HCT116 (cell line): Measurements from ENCODE around the gene TRAPPC12. TPM values are rescaled to one million over a fixed set of nuclear protein-coding genes. Genes with fewer than 3 reads are reported as not detected.

Experiments used
- ATAC-seq: fragments of 200-7000 bp; cut with Tn5 transposase; 2 replicates; pipeline ENCODE4 v1.9.1; 2020; ENCODE audit warnings: mild to moderate bottlenecking, moderate library complexity
- BruUV-seq: library from RNA; stranded (reverse); fragments of 400-500 nt; replicated peaks from 2 replicates; lab custom pipeline; 2021; lab: Mats Ljungman, UMichigan
- CTCF ChIA-PET: fragments of 300-600 bp; sonication (Branson Sonifier 250); formaldehyde crosslinking; loops from one replicate; lab custom pipeline; 2021; ENCODE audit warnings: antibody characterized with exemption; lab: Charles Lee
- POLR2A ChIA-PET: fragments of 300-600, 350-600 bp; sonication (Branson Sonifier 250); formaldehyde crosslinking; loops from one replicate; lab custom pipeline; 2021; ENCODE audit warnings: antibody characterized with exemption; lab: Charles Lee
- RAD21 ChIA-PET, 2 experiments: fragments of 300-600 bp; sonication (Branson Sonifier 250); formaldehyde crosslinking; loops; one replicate each; lab custom pipeline; 2023; ENCODE audit warnings: low total read pairs in 2 of 2; ENCODE audit not compliant: uncharacterized antibody in 2 of 2, unreplicated experiment in 2 of 2, low non-redundant PET in 1 of 2; lab: Charles Lee
- DNase-seq: peaks from one replicate; pipeline ENCODE4 v3.0.0-alpha.2; 2010; ENCODE audit warnings: low read depth, low spot score
- H2AFZ ChIP-seq: fragments of 200-600 bp; shearing (Covaris generic), sonication (generic); 2 replicates; pipeline ENCODE4 v1.6.1; 2017; ENCODE audit warnings: low read depth, mixed run types, mixed read lengths, antibody characterized with exemption, low read length; ENCODE audit not compliant: poor library complexity, severe bottlenecking
- H3K27ac ChIP-seq: 2 replicates; pipeline ENCODE4 v1.5.1; 2012; ENCODE audit warnings: low read depth, low read length
- H3K27me3 ChIP-seq: fragments of 200-600 bp; sonication (generic); 2 replicates; pipeline ENCODE4 v1.6.1; 2016; ENCODE audit warnings: mixed run types, low read length, mixed read lengths; ENCODE audit not compliant: insufficient read depth
- H3K36me3 ChIP-seq, 2 experiments: fragments of 200-500 bp in 1 of 2; fragments of 200-600 bp in 1 of 2; sonication (Bioruptor generic) in 1 of 2; sonication (generic) in 1 of 2; 2 replicates each; pipeline versions ENCODE4 v1.5.1 to v1.6.1; 2014 to 2016; ENCODE audit warnings: low read length in 2 of 2, inconsistent platforms in 1 of 2, mixed read lengths in 1 of 2, mixed run types in 1 of 2; ENCODE audit not compliant: insufficient read depth in 2 of 2, control insufficient read depth in 1 of 2
- H3K4me1 ChIP-seq, 2 experiments: fragments of 200-600 bp in 1 of 2; sonication (generic) in 1 of 2; 2 replicates each; pipeline versions ENCODE4 v1.5.1 to v1.6.1; 2012 to 2017; ENCODE audit warnings: low read length in 2 of 2, inconsistent platforms in 1 of 2, mild to moderate bottlenecking in 1 of 2, mixed read lengths in 1 of 2, mixed run types in 1 of 2, moderate library complexity in 1 of 2; ENCODE audit not compliant: insufficient read depth in 2 of 2, control insufficient read depth in 1 of 2
- H3K4me2 ChIP-seq: fragments of 200-600 bp; sonication (generic); 2 replicates; pipeline ENCODE4 v1.6.1; 2017; ENCODE audit warnings: mixed run types, low read length, mixed read lengths
- H3K4me3 ChIP-seq, 2 experiments: fragments of 200-600 bp in 1 of 2; sonication (generic) in 1 of 2; replicated peaks in 1 of 2; 2 replicates each; pipeline ENCODE4 v1.5.1; 2011 to 2016; ENCODE audit warnings: low read length in 2 of 2, control low read depth in 1 of 2, low read depth in 1 of 2, mild to moderate bottlenecking in 1 of 2, mixed read lengths in 1 of 2, mixed run types in 1 of 2
- H3K79me2 ChIP-seq: fragments of 200-600 bp; sonication (generic); 2 replicates; pipeline ENCODE4 v1.6.1; 2017; ENCODE audit warnings: mild to moderate bottlenecking, mixed run types, low read length, moderate library complexity, mixed read lengths; ENCODE audit not compliant: insufficient read depth
- H3K9ac ChIP-seq: fragments of 200-600 bp; sonication (generic); 2 replicates; pipeline ENCODE4 v1.6.1; 2016; ENCODE audit warnings: low read length, mixed read lengths
- H3K9me2 ChIP-seq: fragments of 200-600 bp; sonication (generic), shearing (Covaris generic); 2 replicates; pipeline ENCODE4 v1.6.1; 2017; ENCODE audit warnings: mixed run types, mild to moderate bottlenecking, moderate library complexity; ENCODE audit not compliant: insufficient read depth
- H3K9me3 ChIP-seq, 2 experiments: fragments of 200-500 bp in 1 of 2; fragments of 200-600 bp in 1 of 2; sonication (Bioruptor generic) in 1 of 2; sonication (generic) in 1 of 2; 2 replicates each; pipeline ENCODE4 v1.6.1; 2014 to 2017; ENCODE audit warnings: low read length in 2 of 2, mixed read lengths in 2 of 2, inconsistent platforms in 1 of 2, low read depth in 1 of 2, mild to moderate bottlenecking in 1 of 2, mixed run types in 1 of 2, moderate library complexity in 1 of 2; ENCODE audit not compliant: control insufficient read depth in 1 of 2, insufficient read depth in 1 of 2
- H4K20me1 ChIP-seq: fragments of 200-600 bp; sonication (generic), shearing (Covaris generic); 2 replicates; pipeline ENCODE4 v1.6.1; 2017; ENCODE audit warnings: mixed run types, mild to moderate bottlenecking, moderate library complexity; ENCODE audit not compliant: insufficient read depth
- RAD21 ChIP-seq: IDR thresholded peaks from 2 replicates; pipeline ENCODE4 v1.6.1; 2012; ENCODE audit warnings: low read depth, mild to moderate bottlenecking
- TCF7L2 ChIP-seq: IDR thresholded peaks from 2 replicates; pipeline ENCODE4 v1.7.0; 2011; ENCODE audit warnings: borderline replicate concordance, inconsistent platforms; ENCODE audit not compliant: insufficient read depth, insufficient read length; ENCODE audit errors: extremely low read depth
- intact Hi-C: fragments of 100-400 bp; cut with micrococcal nuclease; formaldehyde crosslinking; loops from 2 replicates; pipeline ENCODE4 v1.10.0; 2022
- total RNA-seq: library from RNA; stranded (reverse); gene quantifications from one replicate; pipeline ENCODE4 v1.2.1, GENCODE V29; 2021; ENCODE audit not compliant: unreplicated experiment

The TRAPPC12 gene
- total RNA-seq, 1 experiment from 2014 or later: 47.4 TPM

DNA sequence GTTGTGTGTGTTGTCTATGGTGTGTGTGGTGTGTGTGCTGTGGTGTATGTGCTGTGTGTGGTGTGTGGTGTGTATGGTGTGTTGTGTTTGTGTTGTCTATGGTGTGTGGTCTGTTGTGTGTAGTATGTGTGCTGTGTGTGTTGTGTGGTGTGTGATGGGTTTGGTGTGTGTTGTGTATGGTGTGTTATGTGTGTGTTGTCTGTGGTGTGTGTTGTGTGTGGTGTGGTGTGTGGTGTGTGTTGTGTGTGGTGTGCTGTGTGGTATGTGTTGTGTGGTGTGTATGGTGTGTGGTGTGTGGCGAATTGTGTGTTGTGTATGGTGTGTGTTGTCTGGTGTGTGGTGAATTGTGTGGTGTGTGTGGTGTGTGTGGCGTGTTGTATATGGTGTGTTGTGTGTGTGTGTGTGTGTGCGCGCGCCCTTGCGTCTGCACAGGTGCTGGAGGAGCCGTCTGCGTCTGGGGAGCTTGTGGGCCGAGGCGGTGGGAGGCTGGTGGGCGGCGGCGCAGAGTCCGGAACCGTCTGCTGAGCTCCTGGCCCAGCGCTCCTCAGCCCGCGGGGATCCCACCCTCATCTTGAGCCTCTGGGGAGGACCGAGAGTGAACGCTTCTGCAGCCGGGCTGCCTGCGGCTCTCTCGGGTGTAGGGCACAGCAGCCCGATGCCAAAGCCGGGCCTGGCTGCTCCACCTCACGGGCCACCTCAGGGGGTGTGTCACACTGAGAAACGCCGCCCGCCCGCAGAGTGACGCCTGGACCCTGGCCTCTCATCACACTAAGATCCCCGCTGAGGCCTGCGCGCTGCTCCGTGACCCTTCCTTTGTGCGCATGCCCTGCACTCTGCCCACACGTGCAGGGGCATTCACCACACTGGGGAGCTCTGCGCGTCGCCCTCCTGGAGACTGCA, 148.6 kb downstream of the TRAPPC12 start:
- DNase-seq: no peak
- Histone ChIP-seq H3K4me2 (no peak overlapping the region), H3K79me2 (no peaks in the 10 kb centered on the region), H3K36me3 (no peaks in the 10 kb centered on the region), H3K27me3 (no peaks in the 10 kb centered on the region), H3K4me3 (no peak overlapping the region), H2AFZ (no peak overlapping the region), H4K20me1 (no peaks in the 10 kb centered on the region), H3K9ac (no peak overlapping the region), H3K4me1 (peaks cover 0 to 5% of the 10 kb centered on the region in 2 experiments; a peak in 1 of 4 replicates), H3K9me3 (no peaks in the 10 kb centered on the region; a peak in 1 of 4 replicates), H3K27ac (no peak overlapping the region; the same call in 1 of the 2 replicates), H3K9me2 (no peaks in the 10 kb centered on the region)
- TF ChIP-seq RAD21 (no peak), TCF7L2 (no peak)
- intact Hi-C loops: no loop called here
- CTCF ChIA-PET: no interaction called here
- POLR2A ChIA-PET: no interaction called here
- RAD21 ChIA-PET: no interaction called here
- peak; percentile 24; the same call in 1 of the 2 replicates for ATAC-seq
- no TSS peak for BruUV-seq

Other genes with a start within 250 kb of the TRAPPC12 start
- gene EIPR1, start 1.9 kb upstream of the TRAPPC12 start, total RNA-seq: 36.9 TPM
- gene ADI1, start 139.8 kb downstream of the TRAPPC12 start, total RNA-seq: 27.0 TPM
- 38.2 TPM for gene RNASEH1, start 178.6 kb downstream of the TRAPPC12 start, total RNA-seq
- gene RPS7, start 195.6 kb downstream of the TRAPPC12 start, total RNA-seq: 1,694 TPM
- 0.15 TPM for gene COLEC11, start 215.4 kb downstream of the TRAPPC12 start, total RNA-seq